ENCODE measurements around the gene IFRD2. TPM values are rescaled to one million over a fixed set of nuclear protein-coding genes. Genes with fewer than 3 reads are reported as not detected.

Gene IFRD2
- polyA plus RNA-seq, 4 donors, result 34.8 to 51.9 (median 48.5) TPM

Other genes starting within 250 kb of the IFRD2 start
- gene RBM5, start 203.5 kb downstream of the IFRD2 start, polyA plus RNA-seq (ENCODE audit: insufficient read length in 4 of 4), result 100 to 1,000 TPM; 202 to 421 (median 311) TPM
- gene SEMA3F, start 137.1 kb downstream of the IFRD2 start, polyA plus RNA-seq (ENCODE audit: insufficient read length in 4 of 4), result 100 to 1,000 TPM in 1 of 4 donors, 10 to 100 TPM in 3; 68.6 to 101 (median 80.4) TPM
- gene GNAT1, start 100.8 kb downstream of the IFRD2 start, polyA plus RNA-seq (ENCODE audit: insufficient read length in 4 of 4), result not detected
- 1 to 10 TPM; 4.4 to 8.4 (median 7.8) TPM for gene SLC38A3, start 87.2 kb downstream of the IFRD2 start, polyA plus RNA-seq (ENCODE audit: insufficient read length in 4 of 4)
- 100 to 1,000 TPM; 176 to 232 (median 220) TPM for gene GNAI2, start 56.2 kb downstream of the IFRD2 start, polyA plus RNA-seq (ENCODE audit: insufficient read length in 4 of 4)
- gene SEMA3B, start 23.3 kb downstream of the IFRD2 start, polyA plus RNA-seq (ENCODE audit: insufficient read length in 4 of 4), result 100 to 1,000 TPM in 3 of 4 donors, 10 to 100 TPM in 1; 71.0 to 119 (median 108) TPM
- under 1 TPM; 0.25 to 0.82 (median 0.53) TPM for gene LSMEM2, start 13.3 kb downstream of the IFRD2 start, polyA plus RNA-seq (ENCODE audit: insufficient read length in 4 of 4)
- 1 to 10 TPM; 2.8 to 4.3 (median 3.6) TPM for gene HYAL3, start 7.0 kb upstream of the IFRD2 start, polyA plus RNA-seq (ENCODE audit: insufficient read length in 4 of 4)
- 10 to 100 TPM in 2 of 4 donors, 1 to 10 TPM in 2; 7.3 to 13.0 (median 10.3) TPM for gene NAA80, start 7.0 kb upstream of the IFRD2 start, polyA plus RNA-seq (ENCODE audit: insufficient read length in 4 of 4)
- 1 to 10 TPM; 6.4 to 7.8 (median 7.4) TPM for gene HYAL1, start 11.1 kb upstream of the IFRD2 start, polyA plus RNA-seq (ENCODE audit: insufficient read length in 4 of 4)
- gene HYAL2, start 30.3 kb upstream of the IFRD2 start, polyA plus RNA-seq (ENCODE audit: insufficient read length in 4 of 4), result 100 to 1,000 TPM in 1 of 4 donors, 10 to 100 TPM in 3; 63.2 to 101 (median 74.4) TPM
- gene TUSC2, start 35.8 kb upstream of the IFRD2 start, polyA plus RNA-seq (ENCODE audit: insufficient read length in 4 of 4), result 10 to 100 TPM; 23.8 to 32.6 (median 25.6) TPM
- gene RASSF1, start 48.4 kb upstream of the IFRD2 start, polyA plus RNA-seq (ENCODE audit: insufficient read length in 4 of 4), result 10 to 100 TPM; 16.7 to 22.7 (median 21.2) TPM
- gene ZMYND10, start 53.3 kb upstream of the IFRD2 start, polyA plus RNA-seq (ENCODE audit: insufficient read length in 4 of 4), result 1 to 10 TPM; 3.1 to 5.1 (median 4.4) TPM
- gene NPRL2, start 58.3 kb upstream of the IFRD2 start, polyA plus RNA-seq (ENCODE audit: insufficient read length in 4 of 4), result 10 to 100 TPM; 30.1 to 33.1 (median 32.2) TPM
- gene CYB561D2, start 58.4 kb upstream of the IFRD2 start, polyA plus RNA-seq (ENCODE audit: insufficient read length in 4 of 4), result 10 to 100 TPM; 13.7 to 17.7 (median 15.0) TPM
- gene TMEM115, start 67.1 kb upstream of the IFRD2 start, polyA plus RNA-seq (ENCODE audit: insufficient read length in 4 of 4), result 10 to 100 TPM; 33.8 to 52.1 (median 42.6) TPM
- gene CACNA2D2, start 211.2 kb upstream of the IFRD2 start, polyA plus RNA-seq (ENCODE audit: insufficient read length in 4 of 4), result 10 to 100 TPM; 13.3 to 18.6 (median 16.3) TPM